22Rv1 (cell line): Measurements from ENCODE around the gene KRABD2.

Experiments
- H3K27ac ChIP-seq: fragments of 450-650 bp; 2 replicates; pipeline ENCODE4 v1.5.1; 2017
- CTCF ChIP-seq: fragments of 450-650 bp; IDR thresholded peaks from 2 replicates; pipeline ENCODE4 v1.5.1; 2017; ENCODE audit warnings: mild to moderate bottlenecking
- ZFX ChIP-seq: fragments of 450-650 bp; IDR thresholded peaks from 2 replicates; pipeline ENCODE4 v1.6.1; 2017; ENCODE audit warnings: antibody characterized with exemption, borderline replicate concordance

The KRABD2 gene

GRCh38 chr17:8369944-8370343 is 6.6 kb downstream of the KRABD2 start:
- H3K27ac ChIP-seq = no peak overlapping the region
- TF ChIP-seq ZFX = no peak
- no peak for TF ChIP-seq CTCF

DNA sequence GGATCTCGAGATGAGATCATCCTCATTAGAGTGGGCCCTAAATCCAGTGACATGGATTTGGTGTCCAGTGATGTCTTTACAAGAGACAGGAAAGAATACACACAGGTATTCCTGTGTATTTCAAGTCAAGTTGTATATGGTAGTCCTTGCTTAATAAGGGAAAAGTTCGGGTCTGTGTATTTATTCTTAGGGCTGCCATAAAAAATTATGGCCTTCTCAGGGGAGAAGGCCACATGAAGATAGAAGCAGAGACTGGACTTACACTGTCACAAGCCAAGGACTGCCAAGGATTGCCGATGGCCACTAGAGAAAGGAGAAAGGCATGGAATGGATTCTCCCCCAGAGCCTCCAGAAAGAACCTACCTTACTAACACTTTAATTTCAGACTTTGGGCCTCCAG is 8.3 kb downstream of the KRABD2 start:
- H3K27ac ChIP-seq = no peak overlapping the region
- TF ChIP-seq CTCF (no peak), ZFX (no peak)

- H3K27ac ChIP-seq = no peak overlapping the region
- no peak for TF ChIP-seq ZFX
- TF ChIP-seq CTCF = no peak
Observed at GRCh38 chr17:8366231-8366630, 10.3 kb downstream of the KRABD2 start.

GRCh38 chr17:8365143-8365542 is 11.4 kb downstream of the KRABD2 start:
- TF ChIP-seq ZFX = no peak
- no peak for TF ChIP-seq CTCF
- no peak overlapping the region for H3K27ac ChIP-seq

GRCh38 chr17:8362651-8363332 is 13.7 kb downstream of the KRABD2 start:
- TF ChIP-seq CTCF = no peak
- TF ChIP-seq ZFX = no peak

DNA sequence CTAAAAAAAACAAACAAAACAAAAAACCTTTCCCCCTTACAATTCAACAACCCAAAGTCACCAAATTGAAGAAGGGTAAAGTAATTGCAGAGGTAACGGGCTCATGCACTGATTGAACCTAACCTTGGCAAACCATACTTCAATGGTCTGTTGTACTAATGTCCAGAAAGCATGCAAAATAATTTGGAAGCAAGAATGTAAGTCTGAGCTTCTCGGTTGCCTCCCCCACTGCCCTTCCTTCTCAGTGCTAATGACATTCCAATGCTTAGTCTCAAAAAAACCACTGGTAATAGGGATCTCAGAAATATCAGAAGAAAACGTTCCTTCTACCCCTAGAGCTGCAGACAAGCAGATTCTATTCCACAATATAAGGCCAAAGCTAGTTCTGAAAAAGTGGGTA is 15.8 kb downstream of the KRABD2 start:
- no peak for TF ChIP-seq CTCF
- TF ChIP-seq ZFX = no peak
- no peak overlapping the region for H3K27ac ChIP-seq

More at GRCh38 chr17:8362651-8363332, 13.7 kb downstream of the KRABD2 start:
- H3K27ac ChIP-seq = no peak overlapping the region

GRCh38 chr17:8360260-8360659 is 16.2 kb downstream of the KRABD2 start:
- no peak overlapping the region for H3K27ac ChIP-seq
- TF ChIP-seq CTCF (no peak), ZFX (no peak)
